ENCODE measurements around the gene AGER.
A peak's percentile ranks its signal among the peaks of the same experiment; 100 is the strongest.
"Not testable (repeated sequence)": the region's sequence is repeated elsewhere in the genome, so short reads cannot be mapped to it uniquely, and the experiment has no call there.

Gene AGER

GRCh38 chr6:32185681-32186131 lies 1.7 kb upstream of the AGER start:
- not testable (repeated sequence) for DNase-seq

GRCh38 chr6:32183483-32184083 lies 470 bp downstream of the AGER start:
- DNase-seq = no peak

- DNase-seq = no peak
These were observed 1.0 kb downstream of the AGER start for GRCh38 chr6:32183030-32183429.

GRCh38 chr6:32182555-32182981 lies 1.5 kb downstream of the AGER start:
- DNase-seq = no peak

- no peak for DNase-seq
These were observed 2.0 kb downstream of the AGER start for GRCh38 chr6:32181915-32182529.

- no peak for DNase-seq
These were observed 2.8 kb downstream of the AGER start for GRCh38 chr6:32181148-32181702.

- DNase-seq = no peak
These were observed 4.2 kb downstream of the AGER start for GRCh38 chr6:32179766-32180405.

- no peak for DNase-seq
These were observed 5.3 kb downstream of the AGER start for GRCh38 chr6:32178547-32179440.

- DNase-seq = peak; percentile 100
These were observed 6.1 kb downstream of the AGER start, which contains the start of gene RNF5 for GRCh38 chr6:32177788-32178546. RNF5 (plus strand) TSS chr6:32178405; CDS start chr6:32178512, 107 bp downstream.

- no peak for DNase-seq
These were observed 6.8 kb downstream of the AGER start for GRCh38 chr6:32177183-32177787.

GRCh38 chr6:32176476-32177182 lies 7.4 kb downstream of the AGER start:
- no peak for DNase-seq

GRCh38 chr6:32175711-32176475 lies 8.2 kb downstream of the AGER start, which contains the start of gene AGPAT1:
AGPAT1 (minus strand) TSS chr6:32176084; CDS start chr6:32171496, 4,588 bp downstream.
- DNase-seq = peak; percentile 94

GRCh38 chr6:32175322-32175710 lies 8.7 kb downstream of the AGER start:
- no peak for DNase-seq

GRCh38 chr6:32174416-32174815 lies 9.6 kb downstream of the AGER start:
- no peak for DNase-seq

- no peak for DNase-seq
These were observed 10.9 kb downstream of the AGER start for GRCh38 chr6:32173051-32173727.

- no peak for DNase-seq
These were observed 12.8 kb downstream of the AGER start for GRCh38 chr6:32171234-32171633.

- no peak for DNase-seq
These were observed 13.8 kb downstream of the AGER start for GRCh38 chr6:32170294-32170693.

- DNase-seq = no peak
These were observed 15.1 kb downstream of the AGER start for GRCh38 chr6:32168807-32169591.

- DNase-seq = no peak
These were observed 15.7 kb downstream of the AGER start for GRCh38 chr6:32168350-32168749.

Measured in NCI-H2029 (cell line).